GM12878 (cell line): ENCODE results near the gene CA7. TPM values are rescaled to one million over a fixed set of nuclear protein-coding genes. Genes with fewer than 3 reads are reported as not detected.

Experiments
- ATAC-seq: fragments of 200-7000 bp; cut with Tn5 transposase; 3 replicates; pipeline ENCODE4 v1.9.1; 2020; ENCODE audit warnings: mild to moderate bottlenecking, moderate library complexity
- BruUV-seq: library from RNA; stranded (reverse); fragments of 400-500 nt; replicated peaks from 2 replicates; lab custom pipeline; 2021; lab: Mats Ljungman, UMichigan
- CTCF ChIA-PET: fragments of 300-600 bp; sonication (Branson Sonifier 250); formaldehyde crosslinking; extraction: SDS; loops from one replicate; lab custom pipeline; 2021; ENCODE audit warnings: inconsistent platforms; lab: Yijun Ruan, JAX
- POLR2A ChIA-PET: fragments of 350-600 bp; formaldehyde crosslinking; extraction: SDS; loops from one replicate; lab custom pipeline; 2021; ENCODE audit warnings: inconsistent platforms; lab: Charles Lee
- RAD21 ChIA-PET: fragments of 300-600 bp; sonication (Branson Sonifier 250); formaldehyde crosslinking; loops from one replicate; lab custom pipeline; 2023; ENCODE audit warnings: antibody characterized with exemption; ENCODE audit not compliant: unreplicated experiment; lab: Charles Lee
- SMC1A ChIA-PET: fragments of 300-600 bp; sonication (Branson Sonifier 250); formaldehyde crosslinking; loops from one replicate; lab custom pipeline; 2023; ENCODE audit not compliant: unreplicated experiment, uncharacterized antibody; lab: Charles Lee
- DNase-seq: peaks from one replicate; pipeline ENCODE4 v3.0.0-alpha.2; 2011; ENCODE audit warnings: low read depth, low spot score
- FAIRE-seq: peaks from 3 replicates; lab custom pipeline; 2011; peaks lifted over from hg19 to GRCh38; lab: Jason Lieb, UNC
- H2AFZ ChIP-seq: 2 replicates; pipeline ENCODE4 v1.6.0; 2011; ENCODE audit warnings: low read depth, low read length, control low read depth; ENCODE audit not compliant: control insufficient read depth
- H3K27ac ChIP-seq: 2 replicates; pipeline ENCODE4 v1.5.1; 2011; ENCODE audit warnings: control low read depth; ENCODE audit not compliant: control insufficient read depth, insufficient read depth
- H3K27me3 ChIP-seq, 2 experiments: replicated peaks in 1 of 2; 2 replicates each; pipeline versions ENCODE4 v1.6.0 to v1.6.1; 2011; ENCODE audit warnings: low read length in 1 of 2; ENCODE audit not compliant: control insufficient read depth in 2 of 2, insufficient read depth in 2 of 2
- H3K36me3 ChIP-seq, 2 experiments: 2 replicates each; pipeline ENCODE4 v1.5.1; 2011; ENCODE audit warnings: low read length in 1 of 2; ENCODE audit not compliant: control insufficient read depth in 2 of 2, insufficient read depth in 2 of 2
- H3K4me1 ChIP-seq: 2 replicates; pipeline ENCODE4 v1.6.1; 2011; ENCODE audit warnings: mild to moderate bottlenecking, low read length, moderate library complexity, mixed read lengths; ENCODE audit not compliant: control insufficient read depth, insufficient read depth
- H3K4me2 ChIP-seq: 2 replicates; pipeline ENCODE4 v1.6.0; 2011; ENCODE audit warnings: control low read depth; ENCODE audit not compliant: control insufficient read depth, insufficient read depth
- H3K4me3 ChIP-seq: fragments of 200-600 bp; sonication (generic); 2 replicates; pipeline ENCODE4 v1.5.1; 2016
- H3K79me2 ChIP-seq: 2 replicates; pipeline ENCODE4 v1.6.0; 2011; ENCODE audit warnings: low read length; ENCODE audit not compliant: control insufficient read depth, insufficient read depth
- H3K9ac ChIP-seq: 2 replicates; pipeline ENCODE4 v1.8.0; 2011; ENCODE audit warnings: low read length, control low read depth, mixed read lengths; ENCODE audit not compliant: control insufficient read depth, insufficient read depth
- H3K9me3 ChIP-seq: replicated peaks from 3 replicates; pipeline ENCODE4 v1.5.1; 2011; ENCODE audit warnings: mild to moderate bottlenecking, low read length; ENCODE audit not compliant: control insufficient read depth, insufficient read depth
- H4K20me1 ChIP-seq: 2 replicates; pipeline ENCODE4 v1.6.0; 2011; ENCODE audit not compliant: control insufficient read depth, insufficient read depth
- CEBPB ChIP-seq, 2 experiments: fragments of 150-350 bp in 1 of 2; IDR thresholded peaks; 2 replicates each; pipeline ENCODE4 v1.6.1; 2012 to 2014; ENCODE audit warnings: low read depth in 2 of 2, low read length in 2 of 2, borderline replicate concordance in 1 of 2, inconsistent platforms in 1 of 2
- GATAD2B ChIP-seq: fragments of 450-650 bp; conservative IDR thresholded peaks from 2 replicates; pipeline ENCODE4 v1.6.1; 2017; ENCODE audit warnings: low read depth, mild to moderate bottlenecking, moderate library complexity
- KAT2A ChIP-seq: conservative IDR thresholded peaks from 2 replicates; pipeline ENCODE4 v1.6.1; 2011; ENCODE audit warnings: low read depth, low read length; ENCODE audit not compliant: control insufficient read depth
- KDM1A ChIP-seq: fragments of 200-600 bp; sonication (generic); IDR thresholded peaks from 2 replicates; pipeline ENCODE4 v1.6.1; 2016; ENCODE audit warnings: borderline replicate concordance
- LARP7 ChIP-seq: fragments of 450-650 bp; IDR thresholded peaks from 2 replicates; pipeline ENCODE4 v1.6.1; 2017; ENCODE audit warnings: mild to moderate bottlenecking
- MXI1 ChIP-seq: fragments of 150-350 bp; IDR thresholded peaks from 2 replicates; pipeline ENCODE4 v1.6.1; 2011; ENCODE audit warnings: low read depth, mild to moderate bottlenecking, inconsistent platforms, low read length, improper control_type of control experiment
- NR2C1 ChIP-seq: fragments of 450-650 bp; IDR thresholded peaks from 2 replicates; pipeline ENCODE4 v1.6.1; 2017; ENCODE audit warnings: antibody characterized with exemption, mild to moderate bottlenecking, moderate library complexity
- PAX8 ChIP-seq: fragments of 450-650 bp; IDR thresholded peaks from 2 replicates; pipeline ENCODE4 v1.6.1; 2017; ENCODE audit warnings: mild to moderate bottlenecking, moderate library complexity
- POLR2A ChIP-seq: IDR thresholded peaks from 2 replicates; pipeline ENCODE4 v1.6.1; 2011; ENCODE audit warnings: low read depth, mild to moderate bottlenecking, low read length
- RAD21 ChIP-seq: IDR thresholded peaks from 2 replicates; pipeline ENCODE4 v1.6.1; 2011; ENCODE audit warnings: mild to moderate bottlenecking, low read depth, low read length, moderate library complexity; ENCODE audit not compliant: insufficient read depth
- RELA ChIP-seq: fragments of 450-650 bp; IDR thresholded peaks from 2 replicates; pipeline ENCODE4 v1.8.0; 2014; ENCODE audit warnings: borderline replicate concordance; ENCODE audit not compliant: partially characterized antibody
- RFX5 ChIP-seq: IDR thresholded peaks from 2 replicates; pipeline ENCODE4 v1.6.1; 2011; ENCODE audit warnings: low read depth, low read length, improper control_type of control experiment
- SIX5 ChIP-seq: IDR thresholded peaks from 2 replicates; pipeline ENCODE4 v1.6.1; 2011; ENCODE audit warnings: mild to moderate bottlenecking, low read depth, low read length, moderate library complexity; ENCODE audit not compliant: severe bottlenecking
- SUZ12 ChIP-seq: fragments of 200-600 bp; sonication (generic); IDR thresholded peaks from one replicate; pipeline ENCODE4 v1.6.1; 2018; ENCODE audit warnings: antibody characterized with exemption, mild to moderate bottlenecking; ENCODE audit not compliant: unreplicated experiment
- YBX1 ChIP-seq: fragments of 450-650 bp; IDR thresholded peaks from 2 replicates; pipeline ENCODE4 v1.6.1; 2016; ENCODE audit warnings: antibody characterized with exemption
- ZNF207 ChIP-seq: fragments of 450-650 bp; IDR thresholded peaks from 2 replicates; pipeline ENCODE4 v1.6.1; 2014; ENCODE audit warnings: antibody characterized with exemption, mild to moderate bottlenecking, borderline replicate concordance
- WGBS: methylation state at CpG from one replicate; pipeline ENCODE4 v1.1.6; 2016; ENCODE audit warnings: low lambda C conversion rate; ENCODE audit not compliant: insufficient replicate concordance, insufficient coverage; ENCODE audit errors: missing lambda C conversion rate; 5-methylcytosine and 5-hydroxymethylcytosine counted together
- in situ Hi-C: fragments of 300-500 bp; cut with MboI; formaldehyde crosslinking; loops from 9 replicates; pipeline ENCODE4 v1.14.3; 2018; ENCODE audit warnings: mixed read lengths
- intact Hi-C: fragments of 100-400 bp; cut with micrococcal nuclease; formaldehyde crosslinking; loops from one replicate; pipeline ENCODE4 v1.14.2; 2022; ENCODE audit not compliant: unreplicated experiment
- polyA plus RNA-seq, 11 experiments: library from polyadenylated mRNA; depleted of rRNA in 4 of 11; unstranded in 6 of 11; stranded (reverse) in 5 of 11; fragments of >200 nt; fragmentation: Nextera tagmentation in 4 of 11; fragmentation: Illumina TruSeq in 1 of 11; extraction: Ambion mirVana in 4 of 11; extraction: Trizol in 1 of 11; gene quantifications; 1 replicate in 1 of 11; 2 replicates in 10 of 11; pipeline versions ENCODE4 v1.2.1 to v1.2.3, GENCODE V29; 2011 to 2016; ENCODE audit warnings: inconsistent platforms in 2 of 11, missing spikeins in 2 of 11, low read depth in 1 of 11
- total RNA-seq, 4 experiments: library from RNA; depleted of rRNA in 3 of 4; stranded (reverse); fragments of >200 nt in 3 of 4; fragmentation: Illumina TruSeq in 1 of 4; extraction: Trizol in 1 of 4; gene quantifications; 2 replicates each; pipeline versions ENCODE4 v1.2.1 to v1.2.3, GENCODE V29; 2013 to 2021
- TF ChIP-seq, protein P1 (sequence below): IDR thresholded peaks from 2 replicates; pipeline ENCODE4 v1.6.1; 2011; ENCODE audit warnings: low read depth, low read length, improper control_type of control experiment, borderline replicate concordance
- TF ChIP-seq, protein P2 (sequence below): fragments of 450-650 bp; IDR thresholded peaks from 2 replicates; pipeline ENCODE4 v1.6.1; 2014; ENCODE audit warnings: mild to moderate bottlenecking
- TF ChIP-seq, protein P3 (sequence below): fragments of 450-650 bp; formaldehyde crosslinking; IDR thresholded peaks from 2 replicates; pipeline ENCODE4 v1.5.0; 2022; ENCODE audit warnings: mild to moderate bottlenecking, missing genetic modification characterization
- TF ChIP-seq, protein P4 (sequence below): IDR thresholded peaks from 2 replicates; pipeline ENCODE4 v1.6.1; 2012; ENCODE audit warnings: low read depth, low read length, improper control_type of control experiment

Gene CA7
- total and polyA plus RNA-seq, 10 of the 15 experiments (the other 5 are each of a cell fraction or from before 2014, with no cell fraction given) = 0.04 TPM; not detected in 9

DNA sequence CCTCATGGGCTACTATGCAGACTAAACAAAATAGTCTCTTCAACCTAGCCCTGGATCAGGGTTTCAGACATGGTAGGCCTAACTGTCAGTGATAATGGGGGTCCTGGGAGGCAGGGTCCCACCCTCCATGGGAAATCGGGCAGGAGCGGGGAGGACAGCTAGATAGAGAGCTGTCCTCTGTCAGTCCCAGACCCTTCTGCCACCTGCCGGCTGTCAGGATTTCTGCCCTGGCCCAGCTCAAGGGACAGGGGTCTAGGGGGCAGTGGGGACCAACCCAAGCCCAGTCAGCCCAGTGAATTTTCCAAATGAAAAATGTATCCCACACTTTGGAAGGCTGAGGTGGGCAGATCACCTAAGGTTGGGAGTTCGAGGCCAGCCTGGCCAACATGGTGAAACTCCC, 5.3 kb downstream of the CA7 start:
- intact Hi-C loops = no loop called here
- Histone ChIP-seq H3K9ac (no peak overlapping the region), H3K9me3 (no peaks in the 10 kb centered on the region), H3K27me3 (peaks cover 4 to 10% of the 10 kb centered on the region in 2 experiments; a peak in 3 of 4 replicates), H3K4me1 (peaks cover 5% of the 10 kb centered on the region; the same call in 1 of the 2 replicates), H3K79me2 (no peaks in the 10 kb centered on the region), H3K36me3 (no peaks in the 10 kb centered on the region), H3K4me2 (no peak overlapping the region), H2AFZ (no peak overlapping the region), H4K20me1 (no peaks in the 10 kb centered on the region), H3K27ac (no peak overlapping the region), H3K4me3 (no peak overlapping the region)
- SMC1A ChIA-PET = interaction anchor here (1.2 kb wide), 1 partner anchor 18 kb away, joined by 4 read pairs; no protein-coding TSS in a partner anchor
- RAD21 ChIA-PET = interaction anchor here (1.2 kb wide), 1 partner anchor 18 kb away, joined by 3 read pairs; no protein-coding TSS in a partner anchor
- DNase-seq = no peak
- TF ChIP-seq LARP7 (no peak), RELA (no peak), CEBPB (IDR thresholded peaks at IDR 0.05; ENCODE audit: borderline replicate concordance in 1 of 2, low read depth in 2 of 2, low read length in 2 of 2) (no peak), RFX5 (no peak), KDM1A (no peak), SUZ12 (no peak), GATAD2B (no peak), PAX8 (no peak), POLR2A (no peak), SIX5 (no peak), MXI1 (no peak), KAT2A (no peak), YBX1 (no peak), NR2C1 (no peak), ZNF207 (no peak), RAD21 (no peak)
- TF ChIP-seq, protein P1, sequence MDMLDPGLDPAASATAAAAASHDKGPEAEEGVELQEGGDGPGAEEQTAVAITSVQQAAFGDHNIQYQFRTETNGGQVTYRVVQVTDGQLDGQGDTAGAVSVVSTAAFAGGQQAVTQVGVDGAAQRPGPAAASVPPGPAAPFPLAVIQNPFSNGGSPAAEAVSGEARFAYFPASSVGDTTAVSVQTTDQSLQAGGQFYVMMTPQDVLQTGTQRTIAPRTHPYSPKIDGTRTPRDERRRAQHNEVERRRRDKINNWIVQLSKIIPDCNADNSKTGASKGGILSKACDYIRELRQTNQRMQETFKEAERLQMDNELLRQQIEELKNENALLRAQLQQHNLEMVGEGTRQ = no peak
- TF ChIP-seq, protein P2, sequence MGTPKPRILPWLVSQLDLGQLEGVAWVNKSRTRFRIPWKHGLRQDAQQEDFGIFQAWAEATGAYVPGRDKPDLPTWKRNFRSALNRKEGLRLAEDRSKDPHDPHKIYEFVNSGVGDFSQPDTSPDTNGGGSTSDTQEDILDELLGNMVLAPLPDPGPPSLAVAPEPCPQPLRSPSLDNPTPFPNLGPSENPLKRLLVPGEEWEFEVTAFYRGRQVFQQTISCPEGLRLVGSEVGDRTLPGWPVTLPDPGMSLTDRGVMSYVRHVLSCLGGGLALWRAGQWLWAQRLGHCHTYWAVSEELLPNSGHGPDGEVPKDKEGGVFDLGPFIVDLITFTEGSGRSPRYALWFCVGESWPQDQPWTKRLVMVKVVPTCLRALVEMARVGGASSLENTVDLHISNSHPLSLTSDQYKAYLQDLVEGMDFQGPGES = no peak
- TF ChIP-seq, protein P3, sequence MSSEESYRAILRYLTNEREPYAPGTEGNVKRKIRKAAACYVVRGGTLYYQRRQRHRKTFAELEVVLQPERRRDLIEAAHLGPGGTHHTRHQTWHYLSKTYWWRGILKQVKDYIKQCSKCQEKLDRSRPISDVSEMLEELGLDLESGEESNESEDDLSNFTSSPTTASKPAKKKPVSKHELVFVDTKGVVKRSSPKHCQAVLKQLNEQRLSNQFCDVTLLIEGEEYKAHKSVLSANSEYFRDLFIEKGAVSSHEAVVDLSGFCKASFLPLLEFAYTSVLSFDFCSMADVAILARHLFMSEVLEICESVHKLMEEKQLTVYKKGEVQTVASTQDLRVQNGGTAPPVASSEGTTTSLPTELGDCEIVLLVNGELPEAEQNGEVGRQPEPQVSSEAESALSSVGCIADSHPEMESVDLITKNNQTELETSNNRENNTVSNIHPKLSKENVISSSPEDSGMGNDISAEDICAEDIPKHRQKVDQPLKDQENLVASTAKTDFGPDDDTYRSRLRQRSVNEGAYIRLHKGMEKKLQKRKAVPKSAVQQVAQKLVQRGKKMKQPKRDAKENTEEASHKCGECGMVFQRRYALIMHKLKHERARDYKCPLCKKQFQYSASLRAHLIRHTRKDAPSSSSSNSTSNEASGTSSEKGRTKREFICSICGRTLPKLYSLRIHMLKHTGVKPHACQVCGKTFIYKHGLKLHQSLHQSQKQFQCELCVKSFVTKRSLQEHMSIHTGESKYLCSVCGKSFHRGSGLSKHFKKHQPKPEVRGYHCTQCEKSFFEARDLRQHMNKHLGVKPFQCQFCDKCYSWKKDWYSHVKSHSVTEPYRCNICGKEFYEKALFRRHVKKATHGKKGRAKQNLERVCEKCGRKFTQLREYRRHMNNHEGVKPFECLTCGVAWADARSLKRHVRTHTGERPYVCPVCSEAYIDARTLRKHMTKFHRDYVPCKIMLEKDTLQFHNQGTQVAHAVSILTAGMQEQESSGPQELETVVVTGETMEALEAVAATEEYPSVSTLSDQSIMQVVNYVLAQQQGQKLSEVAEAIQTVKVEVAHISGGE = no peak
- TF ChIP-seq, protein P4, sequence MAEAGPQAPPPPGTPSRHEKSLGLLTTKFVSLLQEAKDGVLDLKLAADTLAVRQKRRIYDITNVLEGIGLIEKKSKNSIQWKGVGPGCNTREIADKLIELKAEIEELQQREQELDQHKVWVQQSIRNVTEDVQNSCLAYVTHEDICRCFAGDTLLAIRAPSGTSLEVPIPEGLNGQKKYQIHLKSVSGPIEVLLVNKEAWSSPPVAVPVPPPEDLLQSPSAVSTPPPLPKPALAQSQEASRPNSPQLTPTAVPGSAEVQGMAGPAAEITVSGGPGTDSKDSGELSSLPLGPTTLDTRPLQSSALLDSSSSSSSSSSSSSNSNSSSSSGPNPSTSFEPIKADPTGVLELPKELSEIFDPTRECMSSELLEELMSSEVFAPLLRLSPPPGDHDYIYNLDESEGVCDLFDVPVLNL = no peak
- POLR2A ChIA-PET = no interaction called here
- no peak for ATAC-seq
- 80% methylated on average over 4 of the region's 4 CpGs for WGBS
- in situ Hi-C loops = no loop called here
- no TSS peak for BruUV-seq
- CTCF ChIA-PET = interaction anchor here (0.9 to 10.4 kb wide), 4 partner anchors 11 to 23 kb away, joined by 4 to 73 read pairs (median 22); partner anchors contain the start of gene NAE1
- no peak for FAIRE-seq
